LNCaP clone FGC (cell line): Measurements from ENCODE around the gene TMEM94.
"Not testable (repeated sequence)": the region's sequence is repeated elsewhere in the genome, so short reads cannot be mapped to it uniquely, and the experiment has no call there.

Experiments
- DNase-seq: peaks from one replicate; pipeline ENCODE4 v3.0.0-alpha.2; 2011; ENCODE audit warnings: low read depth
- H3K4me3 ChIP-seq: 2 replicates; pipeline ENCODE4 v1.5.1; 2011; ENCODE audit warnings: mild to moderate bottlenecking, low read depth, low read length, control low read depth
- CTCF ChIP-seq: IDR thresholded peaks from 2 replicates; pipeline ENCODE4 v1.5.1; 2012; ENCODE audit warnings: mild to moderate bottlenecking; ENCODE audit not compliant: control insufficient read depth, insufficient read depth; ENCODE audit errors: extremely low read depth

TMEM94 gene

GRCh38 chr17:75517297-75517865, 60.9 kb downstream of the TMEM94 start:
- no peak for DNase-seq

GRCh38 chr17:75518201-75518600, 61.8 kb downstream of the TMEM94 start:
- DNase-seq: no peak
- no peak for TF ChIP-seq CTCF
- no peak overlapping the region for H3K4me3 ChIP-seq

More at GRCh38 chr17:75517297-75517865, 60.9 kb downstream of the TMEM94 start:
- H3K4me3 ChIP-seq: peak overlapping the region; percentile 88
- TF ChIP-seq CTCF: 0 out of 2 replicates have a peak, but pooled peaks have one; percentile 4

GRCh38 chr17:75518983-75519537, 62.6 kb downstream of the TMEM94 start:
- H3K4me3 ChIP-seq: no peak overlapping the region
- TF ChIP-seq CTCF: no peak
- no peak for DNase-seq

- not testable (repeated sequence) for DNase-seq
These were observed 64.0 kb downstream of the TMEM94 start for GRCh38 chr17:75520413-75520812.

GRCh38 chr17:75521290-75521689, 64.9 kb downstream of the TMEM94 start:
- H3K4me3 ChIP-seq: no peak overlapping the region
- no peak for TF ChIP-seq CTCF
- DNase-seq: no peak

More at GRCh38 chr17:75520413-75520812, 64.0 kb downstream of the TMEM94 start:
- H3K4me3 ChIP-seq: not testable (repeated sequence)

- no peak for DNase-seq
- no peak for TF ChIP-seq CTCF
- no peak overlapping the region for H3K4me3 ChIP-seq
These were observed 65.7 kb downstream of the TMEM94 start for GRCh38 chr17:75521951-75522727.

- no peak for TF ChIP-seq CTCF
- DNase-seq: no peak
- no peak overlapping the region for H3K4me3 ChIP-seq
These were observed 67.2 kb downstream of the TMEM94 start for GRCh38 chr17:75523647-75524046.
